HG03060 (cell line): ENCODE data around the gene MAML1.
"Not testable (repeated sequence)": the region's sequence is repeated elsewhere in the genome, so short reads cannot be mapped to it uniquely, and the experiment has no call there.

Experiments used
- ATAC-seq: cut with Tn5 transposase; IDR thresholded peaks from one replicate; pipeline ENCODE4 v1.9.1; 2021; ENCODE audit warnings: low read depth, moderate number of reproducible peaks; ENCODE audit not compliant: unreplicated experiment

The MAML1 gene, protein sequence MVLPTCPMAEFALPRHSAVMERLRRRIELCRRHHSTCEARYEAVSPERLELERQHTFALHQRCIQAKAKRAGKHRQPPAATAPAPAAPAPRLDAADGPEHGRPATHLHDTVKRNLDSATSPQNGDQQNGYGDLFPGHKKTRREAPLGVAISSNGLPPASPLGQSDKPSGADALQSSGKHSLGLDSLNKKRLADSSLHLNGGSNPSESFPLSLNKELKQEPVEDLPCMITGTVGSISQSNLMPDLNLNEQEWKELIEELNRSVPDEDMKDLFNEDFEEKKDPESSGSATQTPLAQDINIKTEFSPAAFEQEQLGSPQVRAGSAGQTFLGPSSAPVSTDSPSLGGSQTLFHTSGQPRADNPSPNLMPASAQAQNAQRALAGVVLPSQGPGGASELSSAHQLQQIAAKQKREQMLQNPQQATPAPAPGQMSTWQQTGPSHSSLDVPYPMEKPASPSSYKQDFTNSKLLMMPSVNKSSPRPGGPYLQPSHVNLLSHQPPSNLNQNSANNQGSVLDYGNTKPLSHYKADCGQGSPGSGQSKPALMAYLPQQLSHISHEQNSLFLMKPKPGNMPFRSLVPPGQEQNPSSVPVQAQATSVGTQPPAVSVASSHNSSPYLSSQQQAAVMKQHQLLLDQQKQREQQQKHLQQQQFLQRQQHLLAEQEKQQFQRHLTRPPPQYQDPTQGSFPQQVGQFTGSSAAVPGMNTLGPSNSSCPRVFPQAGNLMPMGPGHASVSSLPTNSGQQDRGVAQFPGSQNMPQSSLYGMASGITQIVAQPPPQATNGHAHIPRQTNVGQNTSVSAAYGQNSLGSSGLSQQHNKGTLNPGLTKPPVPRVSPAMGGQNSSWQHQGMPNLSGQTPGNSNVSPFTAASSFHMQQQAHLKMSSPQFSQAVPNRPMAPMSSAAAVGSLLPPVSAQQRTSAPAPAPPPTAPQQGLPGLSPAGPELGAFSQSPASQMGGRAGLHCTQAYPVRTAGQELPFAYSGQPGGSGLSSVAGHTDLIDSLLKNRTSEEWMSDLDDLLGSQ

DNA sequence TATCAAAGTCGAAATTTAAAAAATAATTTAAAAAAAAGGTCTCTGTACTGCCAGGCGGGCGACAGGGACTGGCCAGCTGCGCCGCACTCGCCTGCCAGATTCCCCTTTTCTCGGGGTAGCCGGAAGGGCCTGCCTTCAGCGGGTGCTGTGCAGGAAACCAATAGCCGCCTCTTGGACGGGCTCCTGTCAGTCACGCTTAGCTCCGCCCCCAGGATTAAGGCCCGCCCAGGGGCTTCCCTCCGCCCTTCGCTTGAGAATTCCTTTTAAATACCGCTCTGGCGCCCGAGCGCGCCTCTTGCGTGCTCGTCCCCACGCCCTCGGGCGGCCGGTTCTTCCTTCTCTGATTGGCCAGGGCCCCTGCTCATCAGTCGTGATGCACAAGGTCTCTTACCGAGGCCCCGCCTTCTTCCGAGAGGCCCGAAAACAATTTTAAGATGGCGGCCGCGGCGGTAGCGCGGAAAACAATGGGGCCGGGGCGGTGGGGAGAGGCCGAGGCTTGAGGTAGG lies at the start of gene MAML1:
TSS of gene MAML1 (plus strand) at position 411 of the 506 bp plus-strand sequence. CDS start 291 bp downstream, outside the sequence.
- peak; percentile 93 for ATAC-seq

DNA sequence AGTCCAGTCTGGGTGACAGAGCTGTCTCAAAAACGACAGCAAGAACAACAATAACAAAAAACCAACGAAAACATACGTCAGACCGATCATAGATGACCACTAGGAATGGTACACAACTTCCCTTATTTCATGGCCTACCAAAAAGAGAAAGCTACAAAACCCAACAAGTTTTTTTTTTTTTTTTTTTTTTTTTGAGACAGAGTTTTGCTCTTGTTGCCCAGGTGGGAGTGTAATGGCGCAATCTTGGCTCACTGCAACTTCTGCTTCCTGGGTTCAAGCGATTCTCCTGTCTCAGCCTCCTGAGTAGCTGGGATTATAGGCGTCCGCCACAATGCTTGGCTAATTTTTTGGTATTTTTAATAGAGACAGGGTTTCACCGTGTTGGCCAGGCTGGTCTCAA lies 43.4 kb upstream of the MAML1 start:
- not testable (repeated sequence) for ATAC-seq

DNA sequence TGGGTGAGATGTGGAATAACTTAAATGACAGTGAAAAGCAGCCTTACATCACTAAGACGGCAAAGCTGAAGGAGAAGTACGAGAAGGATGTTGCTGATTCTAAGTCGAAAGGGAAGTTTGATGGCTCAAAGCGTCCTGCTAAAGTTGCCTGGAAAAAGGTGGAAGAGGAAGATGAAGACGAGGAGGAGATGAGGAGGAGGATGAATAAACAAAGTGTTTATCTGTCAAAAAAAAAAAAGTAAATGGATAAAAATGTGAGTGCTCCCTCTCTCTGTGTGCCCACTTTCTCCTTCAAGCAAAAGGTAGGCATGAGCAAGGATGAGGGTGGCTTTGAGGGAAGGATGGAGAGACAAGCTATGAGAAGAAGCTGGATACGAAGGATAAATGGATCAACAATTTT lies 38.1 kb upstream of the MAML1 start:
- no peak for ATAC-seq

DNA sequence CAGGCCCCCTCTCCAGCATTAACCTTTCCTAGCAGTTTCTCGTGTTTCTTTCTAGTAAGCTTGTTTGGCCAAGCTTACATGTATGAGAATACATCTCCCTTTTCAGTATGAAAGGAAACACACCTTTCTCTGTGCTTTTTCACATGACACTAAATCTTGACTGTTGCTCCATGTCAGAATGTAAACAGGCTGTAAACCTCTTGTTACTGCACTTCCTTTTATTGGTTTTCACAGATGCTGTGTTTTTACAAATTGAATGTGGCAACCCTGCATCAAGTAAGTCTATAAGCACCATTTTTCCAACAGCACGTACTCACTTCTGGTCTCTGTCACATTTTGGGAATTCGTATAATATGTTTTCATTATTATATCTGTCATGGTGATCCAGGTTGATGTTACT lies 36.0 kb upstream of the MAML1 start:
- no peak for ATAC-seq

DNA sequence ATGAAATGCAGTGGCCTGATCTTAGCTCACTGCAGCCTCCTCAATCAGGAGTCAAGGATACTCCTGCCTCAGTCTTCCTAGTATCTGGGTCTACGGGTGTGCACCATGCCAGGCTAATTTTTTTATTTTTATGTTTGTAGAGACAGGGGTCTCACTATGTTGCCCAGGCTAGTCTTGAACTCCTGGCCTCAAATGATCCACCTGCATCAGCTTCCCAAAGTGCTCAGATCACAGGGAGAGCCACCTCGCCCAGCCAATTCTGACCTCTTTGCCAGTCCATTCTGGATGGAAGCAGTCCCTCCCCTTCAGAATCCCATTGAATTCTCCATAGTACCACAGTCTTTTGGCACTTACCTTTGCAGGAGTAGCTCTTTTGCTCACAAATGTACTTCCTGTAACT lies 35.5 kb upstream of the MAML1 start:
- ATAC-seq: no peak

DNA sequence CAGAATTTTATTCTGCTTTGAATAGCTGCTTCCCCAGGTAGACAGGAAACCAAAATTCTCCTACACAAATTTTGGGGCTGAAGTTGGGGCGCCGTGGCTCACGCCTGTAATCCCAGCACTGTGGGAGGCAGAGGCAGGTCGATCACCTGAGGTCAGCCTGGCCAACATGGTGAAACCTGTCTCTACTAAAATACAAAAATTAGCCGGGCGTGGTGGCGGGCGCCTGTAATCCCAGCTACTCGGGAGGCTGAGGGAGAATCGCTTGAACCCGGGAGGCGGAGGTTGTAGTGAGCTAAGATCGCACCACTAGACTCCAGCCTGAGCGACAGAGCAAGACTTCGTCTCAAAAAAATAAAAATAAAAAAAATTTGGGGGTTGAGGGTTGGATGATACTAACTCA lies 35.1 kb upstream of the MAML1 start:
- ATAC-seq: not testable (repeated sequence)

DNA sequence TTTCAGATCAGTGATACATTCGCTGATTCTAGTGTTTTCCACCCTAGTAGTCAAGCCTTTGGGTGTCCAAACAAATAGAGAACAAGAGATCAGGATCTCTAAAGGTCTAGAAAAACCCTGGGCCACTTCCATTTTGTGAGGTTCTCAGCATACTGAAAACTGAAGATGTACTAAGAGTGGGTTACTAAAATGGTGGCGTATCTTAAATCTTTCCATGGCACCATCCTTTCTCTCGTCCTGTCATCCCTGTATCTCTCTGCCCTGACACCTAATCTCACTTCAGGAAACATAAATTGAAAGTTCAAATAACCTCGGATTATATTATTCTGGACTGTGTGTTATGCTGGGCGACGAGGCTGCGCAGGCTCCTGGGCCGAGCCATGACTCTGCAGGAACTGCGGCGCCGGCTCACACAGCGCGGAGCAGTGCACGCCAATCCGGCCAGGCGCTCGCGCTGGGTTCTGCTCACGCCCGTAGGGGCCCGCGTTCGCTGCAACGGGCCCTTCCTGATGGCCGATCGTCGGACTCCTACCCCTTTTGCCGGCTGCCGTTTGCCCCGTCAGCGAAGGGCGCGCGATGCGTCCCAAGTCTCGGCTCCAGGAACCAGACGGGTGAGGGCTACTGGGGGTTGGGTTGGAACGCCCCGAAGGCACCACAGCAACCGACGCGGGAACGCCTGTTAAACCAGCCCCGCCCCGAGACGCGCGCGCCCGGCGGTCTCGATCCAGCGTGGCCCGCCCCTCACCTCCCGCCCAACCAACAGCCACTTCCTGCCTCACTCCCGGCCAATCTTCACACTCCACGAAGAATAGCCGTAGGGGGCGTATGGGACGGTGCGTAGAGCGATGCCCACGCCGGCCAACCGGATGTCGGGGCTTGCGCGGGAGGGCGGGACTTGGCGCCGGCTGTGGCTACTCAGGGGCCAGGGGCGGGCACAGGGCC lies 34.4 kb upstream of the MAML1 start:
- peak; percentile 78 for ATAC-seq

DNA sequence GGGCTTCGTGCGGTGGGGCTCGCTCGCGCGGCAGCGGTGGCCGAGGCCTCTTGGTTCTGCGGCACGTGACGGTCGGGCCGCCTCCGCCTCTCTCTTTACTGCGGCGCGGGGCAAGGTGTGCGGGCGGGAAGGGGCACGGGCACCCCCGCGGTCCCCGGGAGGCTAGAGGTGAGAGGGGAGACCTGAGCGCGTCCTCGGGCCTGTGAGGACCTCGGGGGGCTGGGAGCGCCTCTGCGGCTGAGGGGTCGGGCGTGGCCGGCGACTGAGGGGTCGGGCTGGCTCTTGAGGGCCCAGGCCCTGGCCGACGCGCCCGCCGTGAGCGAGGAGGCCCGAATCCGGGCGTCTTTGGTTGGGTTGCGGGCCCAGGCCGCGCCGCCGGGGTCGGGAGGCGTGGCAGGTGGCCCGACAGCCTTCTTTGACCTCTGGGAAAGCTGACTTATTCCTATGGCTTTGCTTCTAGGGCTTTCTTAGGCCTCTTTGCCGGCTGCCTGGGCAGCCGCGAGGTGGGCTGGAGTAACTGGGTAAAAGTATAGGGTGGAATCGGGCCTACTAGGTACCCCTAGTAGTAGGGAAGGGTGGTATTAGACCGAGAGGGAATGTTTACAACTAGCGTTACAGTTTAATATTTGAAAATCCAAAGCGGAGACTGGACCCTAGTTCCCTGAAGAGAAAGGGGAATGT lies 33.5 kb upstream of the MAML1 start, which contains the start of gene CANX:
TSS of gene CANX (plus strand) at position 33 of the 681 bp plus-strand sequence. CDS start 6,715 bp downstream, outside the sequence.
- no peak for ATAC-seq

DNA sequence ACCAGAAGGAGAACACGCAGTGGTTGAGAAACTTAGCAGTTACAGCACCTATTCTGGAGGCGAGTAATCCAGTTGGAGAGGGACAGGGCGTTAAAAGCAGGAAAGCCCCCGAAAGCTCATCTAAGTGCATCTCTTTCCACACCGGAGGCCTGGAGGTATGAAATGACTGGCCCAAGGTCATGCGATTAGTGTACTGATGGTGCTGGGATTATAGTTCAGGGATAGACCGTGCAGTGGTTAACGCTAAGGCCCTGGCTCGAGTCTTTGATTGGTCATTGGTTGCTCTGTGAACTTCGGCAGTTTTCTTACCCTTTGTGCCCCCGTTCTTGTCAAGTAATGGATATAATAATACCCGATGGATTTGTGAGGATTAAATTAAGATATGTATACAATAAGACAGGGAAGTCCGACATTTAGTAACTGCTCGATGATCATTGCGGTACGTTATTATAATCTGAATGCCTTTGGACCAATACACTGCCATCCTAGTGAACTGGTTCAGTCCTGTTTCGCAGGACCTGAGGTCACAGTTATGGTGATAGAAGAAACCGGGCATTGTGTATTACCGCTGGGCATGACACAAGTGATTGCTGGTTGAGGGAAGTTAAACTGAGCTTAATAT lies 32.9 kb upstream of the MAML1 start:
- ATAC-seq: no peak

DNA sequence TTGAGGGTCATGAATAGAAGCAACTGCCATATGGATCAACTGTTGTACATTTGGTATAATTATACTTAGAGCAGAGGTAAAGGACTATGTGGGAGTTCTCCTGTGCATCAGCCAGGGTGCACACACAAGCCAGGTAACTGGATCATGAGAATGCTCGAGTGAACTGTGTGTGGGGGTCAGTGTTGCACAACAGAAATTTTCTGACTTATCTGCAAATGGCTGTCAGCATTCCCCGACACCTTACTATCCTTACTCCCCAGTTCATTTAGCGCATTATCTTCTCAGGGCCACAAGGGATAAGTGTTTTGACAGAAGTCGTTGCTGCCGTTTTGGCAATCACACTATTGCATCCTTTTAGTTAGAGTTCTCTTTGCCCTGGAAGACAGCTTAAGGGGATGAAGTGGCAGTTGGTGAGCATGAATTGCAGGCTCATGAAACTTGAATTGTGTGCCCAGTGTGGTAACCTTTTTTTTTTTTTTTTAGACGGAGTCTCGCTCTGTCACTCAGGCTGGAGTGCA lies 32.2 kb upstream of the MAML1 start:
- ATAC-seq: no peak

DNA sequence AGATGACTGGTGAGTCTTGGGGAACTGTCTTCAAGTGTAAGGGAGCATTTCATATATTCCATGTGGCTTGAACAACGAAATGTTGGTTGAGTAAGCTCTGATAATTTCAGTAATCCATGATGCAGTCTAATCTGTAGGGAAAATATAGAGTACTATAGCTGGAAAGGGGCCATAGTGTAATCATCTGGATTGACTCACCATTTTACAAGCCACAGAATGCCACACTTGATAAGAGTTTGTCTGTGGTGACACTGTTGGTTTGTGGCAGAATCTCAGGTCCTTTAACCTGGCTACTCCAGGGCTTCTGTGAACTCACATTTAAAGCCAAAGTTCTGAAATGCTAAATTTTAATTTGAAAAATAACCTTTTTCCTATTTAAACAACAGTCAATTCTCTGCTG lies 16.3 kb upstream of the MAML1 start:
- no peak for ATAC-seq

DNA sequence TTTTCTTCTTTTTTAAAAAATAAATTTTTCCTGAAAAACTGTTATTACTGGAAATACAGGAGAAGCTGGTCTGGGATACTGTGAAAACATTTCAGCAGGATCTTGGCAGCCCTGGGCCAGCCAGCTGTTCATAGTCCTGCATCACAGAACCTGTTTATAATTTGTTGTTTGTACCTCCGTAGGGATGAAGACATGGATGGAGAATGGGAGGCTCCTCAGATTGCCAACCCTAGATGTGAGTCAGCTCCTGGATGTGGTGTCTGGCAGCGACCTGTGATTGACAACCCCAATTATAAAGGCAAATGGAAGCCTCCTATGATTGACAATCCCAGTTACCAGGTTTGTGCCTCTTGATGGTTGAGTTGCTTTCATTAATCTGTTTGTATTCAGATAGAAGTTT lies 12.4 kb upstream of the MAML1 start:
- no peak for ATAC-seq

DNA sequence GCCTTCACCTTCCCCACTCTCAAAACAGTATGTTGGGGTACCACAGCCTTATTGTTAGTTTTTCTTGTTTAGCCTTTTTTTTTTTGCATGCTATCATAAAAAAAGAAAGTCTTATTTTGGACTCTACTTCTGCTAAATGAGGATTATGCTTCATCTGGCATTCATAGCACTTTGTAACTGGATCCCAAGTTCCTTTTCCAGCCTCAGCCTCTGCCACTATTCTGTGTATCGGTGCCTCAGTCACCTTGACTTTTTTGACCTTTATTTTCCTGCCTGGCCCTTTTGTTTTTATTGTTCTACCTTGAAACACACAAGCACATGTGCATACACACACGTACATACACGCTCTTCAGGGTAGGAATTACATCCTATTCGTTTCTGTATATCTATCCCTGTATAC lies 8.5 kb upstream of the MAML1 start:
- no peak for ATAC-seq

DNA sequence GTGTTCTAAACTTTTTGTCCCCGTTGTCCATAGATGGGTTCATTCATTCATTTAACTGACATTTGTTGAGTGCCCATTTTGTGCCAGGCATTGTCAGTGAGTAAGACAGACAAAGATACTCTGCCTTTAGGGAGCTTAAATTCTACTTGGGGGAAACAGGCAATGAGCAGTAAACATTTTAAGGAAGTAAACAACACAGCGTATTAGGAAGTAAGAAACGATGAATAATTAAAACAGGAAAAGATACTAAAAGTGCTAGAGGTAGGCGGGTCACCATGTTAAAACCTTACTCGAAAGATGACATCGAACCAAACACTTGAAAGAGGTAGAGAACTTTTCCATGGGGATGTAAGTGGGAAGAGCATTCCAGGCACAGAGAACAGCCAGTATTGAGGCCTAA lies 5.5 kb upstream of the MAML1 start:
- no peak for ATAC-seq

DNA sequence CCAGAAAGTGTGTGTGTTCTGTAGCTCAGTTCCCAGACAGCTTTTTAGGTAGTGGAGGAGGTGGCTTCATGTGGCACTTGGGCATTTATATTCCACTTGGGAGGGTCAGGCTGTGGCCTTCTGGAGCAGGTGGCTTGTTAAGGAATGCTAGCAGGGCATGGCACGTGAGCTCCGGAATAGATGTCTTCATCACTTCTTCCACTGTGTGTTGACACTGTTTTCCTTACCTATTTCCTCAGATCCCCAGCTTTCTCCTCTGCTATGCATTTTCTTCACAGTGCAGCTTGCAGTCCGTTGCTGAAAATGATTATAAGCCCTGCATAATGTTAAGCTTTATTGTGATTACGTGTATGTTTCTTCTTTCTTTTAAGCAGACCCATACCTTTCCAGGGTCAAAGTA lies 3.3 kb upstream of the MAML1 start:
- no peak for ATAC-seq

DNA sequence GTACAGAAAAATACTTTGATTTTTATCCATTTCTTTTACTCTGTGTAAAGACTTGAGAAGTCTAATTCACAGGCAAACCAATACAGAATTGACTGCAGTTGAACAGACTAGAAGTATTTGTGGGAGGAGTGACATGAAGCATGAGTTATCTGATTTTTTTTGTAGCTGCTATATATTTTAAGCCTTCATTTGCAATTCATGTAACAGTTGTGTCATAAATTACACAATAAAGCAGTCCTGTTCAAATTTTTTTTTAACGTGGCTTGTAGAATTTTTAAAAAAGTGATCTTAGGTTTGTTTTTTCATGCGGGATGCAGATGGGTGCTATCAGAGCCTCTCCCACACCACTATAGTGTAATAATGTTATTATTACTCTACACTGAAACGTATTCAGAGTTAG lies 2.9 kb upstream of the MAML1 start:
- ATAC-seq: no peak

DNA sequence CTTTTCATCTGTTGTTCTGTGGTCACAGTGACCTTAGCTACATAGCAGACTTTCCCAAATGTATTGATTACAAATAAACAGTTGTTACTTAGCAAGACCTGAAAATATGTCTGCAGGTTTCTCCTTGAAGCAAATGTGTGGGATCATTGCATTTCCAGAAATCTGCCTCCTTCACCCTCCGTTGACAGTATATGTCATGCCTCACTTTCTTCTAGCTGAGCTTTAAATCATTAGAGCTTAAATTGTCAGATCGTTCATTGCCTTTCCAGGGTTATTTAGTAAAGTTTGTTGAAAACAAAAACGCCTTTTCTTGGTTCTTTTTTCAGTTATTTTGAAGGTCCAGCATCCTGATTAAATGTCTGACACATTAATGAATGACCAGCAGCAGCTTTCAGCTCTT lies 2.3 kb upstream of the MAML1 start:
- ATAC-seq: no peak

DNA sequence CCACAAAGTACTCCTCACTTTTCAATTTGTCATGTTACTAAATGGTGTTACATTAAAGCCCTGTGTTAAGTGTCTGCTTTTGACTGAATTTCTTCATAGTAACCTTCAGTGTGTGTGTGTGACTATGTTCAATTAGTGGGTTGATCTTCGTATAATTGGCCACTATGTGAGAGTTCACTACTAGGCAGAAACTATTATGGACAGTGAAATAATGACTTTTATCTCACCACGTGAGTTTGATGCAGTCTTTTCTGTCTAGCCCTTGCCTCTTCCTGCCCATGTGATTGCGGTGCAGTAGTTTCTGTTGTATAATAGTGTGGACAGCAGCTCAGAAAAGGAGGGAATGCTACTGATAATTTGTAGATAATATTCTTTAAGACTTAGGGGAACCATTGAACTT lies 1.8 kb upstream of the MAML1 start:
- no peak for ATAC-seq
